HG02943 (cell line): ENCODE data around the gene FAXC.

Source experiments
- ATAC-seq: cut with Tn5 transposase; IDR thresholded peaks from one replicate; pipeline ENCODE4 v1.9.1; 2021; ENCODE audit warnings: mild to moderate bottlenecking, low read depth, moderate library complexity; ENCODE audit not compliant: unreplicated experiment

The FAXC gene

GRCh38 chr6:99349171-99350141 is at the start of gene FAXC:
Gene FAXC (minus strand): TSS chr6:99349674. CDS start chr6:99349372, 302 bp downstream.
- no peak for ATAC-seq

- no peak for ATAC-seq
Observed at GRCh38 chr6:99397287-99397686, 47.8 kb upstream of the FAXC start.

GRCh38 chr6:99393698-99394531 is 44.4 kb upstream of the FAXC start, which contains the start of gene COQ3:
Gene COQ3 (minus strand): TSS chr6:99394195. CDS start chr6:99394179, 16 bp downstream.
- peak; percentile 66 for ATAC-seq

GRCh38 chr6:99393366-99393697 is 43.9 kb upstream of the FAXC start:
- peak; percentile 20 for ATAC-seq

GRCh38 chr6:99390896-99391295 is 41.4 kb upstream of the FAXC start:
- ATAC-seq: no peak

GRCh38 chr6:99384507-99384906 is 35.0 kb upstream of the FAXC start:
- no peak for ATAC-seq

- ATAC-seq: no peak
Observed at GRCh38 chr6:99378636-99379035, 29.2 kb upstream of the FAXC start.

GRCh38 chr6:99369533-99369932 is 20.1 kb upstream of the FAXC start:
- ATAC-seq: no peak

GRCh38 chr6:99366852-99367251 is 17.4 kb upstream of the FAXC start:
- no peak for ATAC-seq

- ATAC-seq: peak; percentile 64
Observed at GRCh38 chr6:99364026-99364425, 14.6 kb upstream of the FAXC start.

- ATAC-seq: no peak
Observed at GRCh38 chr6:99362678-99363268, 13.3 kb upstream of the FAXC start.

GRCh38 chr6:99359800-99360199 is 10.3 kb upstream of the FAXC start:
- no peak for ATAC-seq

- ATAC-seq: no peak
Observed at GRCh38 chr6:99356641-99357040, 7.2 kb upstream of the FAXC start.

GRCh38 chr6:99354983-99355382 is 5.5 kb upstream of the FAXC start:
- ATAC-seq: no peak

- ATAC-seq: no peak
Observed at GRCh38 chr6:99353126-99353525, 3.7 kb upstream of the FAXC start.

- no peak for ATAC-seq
Observed at GRCh38 chr6:99350573-99350972, 1.1 kb upstream of the FAXC start.

GRCh38 chr6:99348288-99349170 is 945 bp downstream of the FAXC start:
- no peak for ATAC-seq

GRCh38 chr6:99347804-99348203 is 1.7 kb downstream of the FAXC start:
- ATAC-seq: no peak

GRCh38 chr6:99346595-99346994 is 2.9 kb downstream of the FAXC start:
- ATAC-seq: no peak

- no peak for ATAC-seq
Observed at GRCh38 chr6:99345164-99345563, 4.3 kb downstream of the FAXC start.
